NCI-H1105 (cell line): Measurements from ENCODE around the gene ADGRD1.
"Not testable (repeated sequence)": the region's sequence is repeated elsewhere in the genome, so short reads cannot be mapped to it uniquely, and the experiment has no call there.

Experiments used
- DNase-seq: peaks from one replicate; lab custom pipeline; 2025; lab: John Stamatoyannopoulos, UW

Gene ADGRD1

GRCh38 chr12:130987151-130987931, 33.6 kb downstream of the ADGRD1 start:
- DNase-seq = no peak

- no peak for DNase-seq
Observed at GRCh38 chr12:130988261-130988660, 34.6 kb downstream of the ADGRD1 start.

DNA sequence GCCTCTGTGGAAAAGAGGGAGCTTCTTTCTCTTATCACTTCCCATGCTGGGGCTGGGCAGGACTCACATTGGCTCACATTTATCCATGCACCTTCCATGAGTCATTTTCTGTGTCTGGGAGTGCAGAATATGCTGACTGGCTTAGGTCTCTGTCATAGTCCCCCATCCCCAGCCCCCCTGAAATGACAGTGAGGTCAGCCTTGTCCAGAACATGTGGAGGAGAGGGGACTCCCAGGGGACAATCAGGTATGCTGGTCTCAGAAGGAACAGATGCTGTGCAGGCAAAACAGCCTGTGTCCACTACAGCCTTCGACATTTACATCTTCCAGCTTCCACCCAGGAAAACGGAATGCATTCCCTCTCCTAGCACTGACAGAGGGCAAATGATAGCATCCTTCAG, 35.0 kb downstream of the ADGRD1 start:
- no peak for DNase-seq

DNA sequence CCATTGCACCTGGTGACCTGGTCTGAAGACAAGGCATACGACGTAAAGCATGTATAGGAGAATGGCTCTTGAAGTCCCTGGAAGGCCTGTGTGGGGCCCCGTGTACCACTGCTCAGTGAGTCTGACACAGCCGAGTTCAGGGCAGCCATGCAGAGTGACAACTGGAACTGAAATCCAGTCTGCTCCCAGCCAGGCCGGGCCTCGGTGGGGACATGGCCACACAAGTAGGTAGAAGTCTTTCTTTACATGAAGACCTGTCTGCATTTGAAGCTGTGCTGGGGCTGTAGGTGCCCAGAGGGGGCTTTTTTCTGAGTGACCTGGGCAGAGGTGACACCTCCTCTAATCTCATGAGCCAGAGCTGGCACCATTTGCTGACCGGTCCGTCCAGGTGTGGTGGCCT, 35.7 kb downstream of the ADGRD1 start:
- no peak for DNase-seq

GRCh38 chr12:130990034-130990433, 36.3 kb downstream of the ADGRD1 start:
- DNase-seq = no peak

- no peak for DNase-seq
Observed at GRCh38 chr12:130992448-130992847, 38.7 kb downstream of the ADGRD1 start.

DNA sequence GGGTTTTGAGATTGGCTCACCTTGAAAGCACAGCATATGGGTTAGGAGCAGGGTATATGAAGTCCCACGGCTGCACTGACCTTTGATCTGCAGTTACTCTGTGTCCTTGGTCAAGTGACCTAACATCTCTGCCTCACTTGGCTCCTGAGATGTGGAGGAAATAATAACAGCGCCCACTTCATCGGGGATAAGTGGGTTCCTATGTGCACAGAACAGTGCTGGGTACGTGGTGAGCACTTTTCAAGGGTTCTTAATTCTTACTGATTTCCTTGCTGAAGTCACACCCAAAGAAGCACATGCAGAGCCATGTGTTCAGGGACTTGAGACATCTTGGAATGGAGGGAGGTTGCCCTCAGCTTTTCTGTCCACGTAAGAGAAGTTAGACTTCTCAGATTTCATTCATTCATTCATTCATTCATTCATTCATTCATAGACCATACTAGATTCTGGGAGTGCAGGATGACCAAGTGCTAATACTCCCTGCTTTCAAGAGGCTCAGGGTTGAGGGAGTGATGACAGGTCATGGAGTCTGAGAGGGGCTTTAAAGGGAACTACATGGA, 39.4 kb downstream of the ADGRD1 start:
- DNase-seq = no peak

- no peak for DNase-seq
Observed at GRCh38 chr12:130993759-130994670, 40.3 kb downstream of the ADGRD1 start.

DNA sequence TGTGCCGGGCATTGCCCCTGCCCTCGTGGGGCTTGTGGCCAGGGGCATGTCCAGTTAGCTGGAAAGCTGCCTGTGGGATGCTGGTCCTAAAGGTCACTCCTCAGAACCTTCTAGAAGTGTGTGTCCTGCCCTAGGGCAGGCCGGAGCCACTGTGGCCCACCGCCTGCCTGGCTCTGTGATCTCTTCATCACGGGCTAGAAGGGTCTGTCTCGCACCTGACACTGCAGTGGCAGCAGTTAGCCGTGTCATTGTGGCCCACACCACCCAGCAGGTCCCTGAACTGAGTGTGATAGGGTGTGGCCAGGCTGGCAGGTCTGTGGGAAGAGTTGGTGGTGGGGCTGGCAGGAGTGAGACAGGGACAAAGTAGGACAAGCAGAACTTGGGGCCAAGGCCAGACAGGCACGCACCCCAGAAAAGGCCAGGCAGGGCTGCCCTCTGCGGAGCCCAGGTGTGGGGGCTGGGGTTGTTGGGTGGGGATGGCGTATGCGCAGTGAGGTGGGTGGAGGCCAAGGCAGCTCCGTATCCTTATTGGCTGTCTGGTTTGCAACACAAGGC, 41.2 kb downstream of the ADGRD1 start:
- DNase-seq = no peak

DNA sequence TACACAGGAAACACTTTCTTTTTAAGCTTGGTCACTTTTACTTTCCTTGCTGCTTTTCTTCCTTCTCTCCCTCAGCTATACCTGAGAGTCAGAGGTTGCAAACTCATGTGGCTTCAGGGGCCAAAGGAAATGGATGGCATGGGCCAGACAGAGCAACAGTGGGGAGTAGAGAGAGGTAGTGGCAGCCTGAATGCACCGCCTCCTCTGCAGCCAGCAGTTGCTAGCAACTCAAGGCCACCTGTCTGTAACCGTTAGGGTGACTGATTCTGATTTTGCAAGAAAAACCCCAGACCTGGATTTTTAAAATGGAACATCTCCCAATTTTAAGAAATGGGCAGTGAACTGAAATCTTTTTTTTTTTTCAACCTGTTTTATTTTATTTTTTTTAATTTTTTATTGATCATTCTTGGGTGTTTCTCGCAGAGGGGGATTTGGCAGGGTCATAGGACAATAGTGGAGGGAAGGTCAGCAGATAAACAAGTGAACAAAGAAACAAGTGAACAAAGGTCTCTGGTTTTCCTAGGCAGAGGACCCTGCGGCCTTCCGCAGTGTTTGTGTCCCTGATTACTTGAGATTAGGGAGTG, 41.8 kb downstream of the ADGRD1 start:
- DNase-seq = not testable (repeated sequence)

- DNase-seq = no peak
Observed at GRCh38 chr12:130998136-130998535, 44.4 kb downstream of the ADGRD1 start.

GRCh38 chr12:131000000-131000486, 46.3 kb downstream of the ADGRD1 start:
- no peak for DNase-seq

DNA sequence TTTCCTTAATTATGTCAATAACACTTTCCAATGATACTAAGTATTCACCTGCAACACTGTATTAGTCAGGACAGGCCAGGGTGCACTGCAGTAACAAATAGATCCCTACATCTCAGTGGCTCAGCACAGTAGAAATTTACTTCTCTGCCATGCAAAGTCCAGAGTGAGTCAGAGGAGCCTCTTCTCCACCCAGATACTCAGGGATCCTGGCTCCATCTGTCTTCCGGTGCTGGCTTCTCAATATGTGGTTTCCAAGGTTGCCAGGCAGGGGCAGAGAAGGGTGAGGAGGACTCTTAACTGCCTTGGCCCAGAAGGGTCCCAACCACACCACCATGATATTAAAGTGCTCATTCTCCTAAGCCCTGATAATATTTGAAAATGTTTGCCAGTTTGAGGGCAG, 47.8 kb downstream of the ADGRD1 start:
- no peak for DNase-seq

DNA sequence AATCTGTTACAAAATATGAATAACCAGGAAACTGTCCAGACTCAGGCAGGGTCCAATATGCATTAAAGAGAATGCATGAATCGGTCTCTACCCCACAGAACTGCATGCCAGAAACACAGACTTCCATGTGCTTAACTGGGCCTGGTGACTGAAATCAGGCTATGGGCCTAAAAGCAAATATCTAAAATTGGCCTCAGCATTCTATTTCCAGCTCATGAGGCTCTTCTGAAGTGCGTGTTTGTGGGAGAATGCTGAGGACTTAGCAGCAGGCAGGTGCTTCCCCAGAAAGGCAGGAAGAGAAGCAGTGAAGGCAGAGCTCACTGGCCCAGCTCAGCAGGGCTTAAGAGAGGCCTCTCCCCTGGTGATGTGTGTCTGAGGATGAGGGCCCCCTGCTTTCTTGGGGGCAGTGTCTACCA, 48.5 kb downstream of the ADGRD1 start:
- DNase-seq = no peak

GRCh38 chr12:131003036-131003715, 49.5 kb downstream of the ADGRD1 start:
- DNase-seq = no peak

- DNase-seq = no peak
Observed at GRCh38 chr12:131003716-131004045, 50.0 kb downstream of the ADGRD1 start.

DNA sequence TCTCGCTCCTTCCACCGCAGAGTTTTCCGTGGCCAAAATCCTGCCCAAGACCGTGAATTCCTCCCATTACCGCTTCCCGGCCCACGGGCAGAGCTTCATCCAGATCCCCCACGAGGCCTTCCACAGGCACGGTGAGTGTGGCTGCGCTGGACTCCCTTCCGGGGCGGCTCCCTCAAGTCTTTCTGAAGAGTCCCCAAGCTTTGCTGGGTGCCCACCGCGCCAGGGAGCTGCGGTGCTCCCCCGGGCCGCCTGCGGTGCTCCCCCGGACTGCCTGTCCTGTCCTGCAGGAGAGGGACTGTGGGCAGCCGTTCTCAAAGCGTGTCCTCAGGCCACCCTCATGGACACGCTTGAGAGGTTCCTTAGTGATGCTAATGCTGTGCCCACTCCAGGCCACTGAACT, 50.5 kb downstream of the ADGRD1 start:
- DNase-seq = no peak

- no peak for DNase-seq
Observed at GRCh38 chr12:131005161-131006035, 51.7 kb downstream of the ADGRD1 start.

GRCh38 chr12:131006036-131006735, 52.5 kb downstream of the ADGRD1 start:
- no peak for DNase-seq
